Activated naive CD8-positive, alpha-beta T cell treated with anti-CD3 and anti-CD28 coated beads for 36 hours (primary cell): ENCODE data around the gene MTUS2. TPM values are rescaled to one million over a fixed set of nuclear protein-coding genes. Genes with fewer than 3 reads are reported as not detected.

Experiments
- DNase-seq: peaks from one replicate; pipeline ENCODE4 v3.0.0; 2021
- H3K27ac Mint-ChIP-seq: one replicate; pipeline ENCODE4 v1.8.0; 2022; ENCODE audit warnings: mild to moderate bottlenecking, moderate library complexity, mixed read lengths
- H3K27me3 Mint-ChIP-seq: one replicate; pipeline ENCODE4 v1.8.0; 2022; ENCODE audit warnings: mild to moderate bottlenecking, mixed read lengths
- H3K36me3 Mint-ChIP-seq: one replicate; pipeline ENCODE4 v1.8.0; 2021; ENCODE audit warnings: mild to moderate bottlenecking, mixed read lengths
- H3K4me1 Mint-ChIP-seq: one replicate; pipeline ENCODE4 v1.8.0; 2021; ENCODE audit warnings: mixed read lengths
- H3K4me3 Mint-ChIP-seq: one replicate; pipeline ENCODE4 v1.8.0; 2022; ENCODE audit warnings: mild to moderate bottlenecking, moderate library complexity, mixed read lengths
- H3K9me3 Mint-ChIP-seq: one replicate; pipeline ENCODE4 v1.8.0; 2022; ENCODE audit warnings: mixed read lengths
- total RNA-seq, 2 experiments: library from RNA; stranded (reverse); gene quantifications; one replicate each; pipeline ENCODE4 v1.2.3, GENCODE V29; 2021

MTUS2 gene
- total RNA-seq, 2 experiments from 2014 or later: not detected

DNA sequence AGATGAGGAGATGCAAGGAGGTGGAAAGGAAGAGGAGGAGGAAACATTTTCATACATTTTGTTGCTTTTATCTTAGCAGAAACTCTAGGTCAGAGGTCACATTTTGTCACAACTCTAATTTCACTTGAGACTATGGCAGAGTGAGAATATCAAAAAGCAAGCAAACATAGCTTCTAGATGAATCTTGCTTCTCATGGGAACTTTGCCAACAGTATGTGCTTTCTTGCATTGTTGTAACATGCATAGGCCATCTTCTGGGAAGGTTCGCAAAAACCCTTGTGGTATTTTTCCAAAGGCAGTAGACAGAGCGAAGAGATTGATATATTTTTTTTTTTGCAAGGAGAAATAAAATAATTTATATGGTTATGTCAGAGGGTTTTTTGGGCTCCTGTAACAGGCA, 291.3 kb downstream of the MTUS2 start:
- Mint-ChIP-seq H3K9me3 (no peaks in the 10 kb centered on the region), H3K4me3 (no peak overlapping the region), H3K36me3 (no peaks in the 10 kb centered on the region), H3K27ac (no peak overlapping the region), H3K27me3 (peaks cover 3% of the 10 kb centered on the region), H3K4me1 (no peaks in the 10 kb centered on the region)
- no peak for DNase-seq

- H3K36me3 Mint-ChIP-seq: no peaks in the 10 kb centered on the region
- no peaks in the 10 kb centered on the region for H3K9me3 Mint-ChIP-seq
Observed at GRCh38 chr13:29115842-29116241, 295.7 kb downstream of the MTUS2 start.

GRCh38 chr13:29117663-29118062, 297.5 kb downstream of the MTUS2 start:
- no peak for DNase-seq
- H3K4me3 Mint-ChIP-seq: no peak overlapping the region

More at GRCh38 chr13:29115842-29116241, 295.7 kb downstream of the MTUS2 start:
- DNase-seq: no peak
- Mint-ChIP-seq H3K4me3 (no peak overlapping the region), H3K4me1 (no peaks in the 10 kb centered on the region), H3K27me3 (peaks cover 5% of the 10 kb centered on the region), H3K27ac (no peak overlapping the region)

DNA sequence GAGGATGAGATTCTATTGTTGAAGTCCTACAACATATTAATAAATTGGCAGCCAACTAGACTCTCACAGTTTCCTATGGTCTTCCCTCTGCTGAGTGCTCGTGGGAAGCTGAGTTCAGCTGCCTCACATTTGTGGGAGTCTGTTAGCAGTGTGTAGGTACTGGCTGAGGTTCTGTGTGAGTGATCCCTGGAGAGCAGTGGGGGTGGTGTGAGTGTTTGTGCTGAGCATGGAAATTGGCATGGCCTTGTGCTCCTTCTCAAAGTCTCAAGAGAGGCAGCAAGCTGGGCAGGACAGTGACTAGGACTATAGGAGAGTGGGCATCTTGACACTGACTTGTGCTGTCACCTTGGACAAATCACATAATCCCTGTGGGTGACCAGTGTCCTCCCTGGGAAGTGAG, 298.3 kb downstream of the MTUS2 start:
- Mint-ChIP-seq H3K9me3 (no peaks in the 10 kb centered on the region), H3K27ac (no peak overlapping the region), H3K4me3 (no peak overlapping the region), H3K4me1 (no peaks in the 10 kb centered on the region), H3K36me3 (no peaks in the 10 kb centered on the region), H3K27me3 (peaks cover 5% of the 10 kb centered on the region)
- DNase-seq: no peak

More at GRCh38 chr13:29117663-29118062, 297.5 kb downstream of the MTUS2 start:
- H3K4me1 Mint-ChIP-seq: no peaks in the 10 kb centered on the region
- H3K27ac Mint-ChIP-seq: no peak overlapping the region
- no peaks in the 10 kb centered on the region for H3K36me3 Mint-ChIP-seq
- no peaks in the 10 kb centered on the region for H3K9me3 Mint-ChIP-seq
- peaks cover 5% of the 10 kb centered on the region for H3K27me3 Mint-ChIP-seq

GRCh38 chr13:29125191-29125933, 305.2 kb downstream of the MTUS2 start:
- no peak for DNase-seq
- Mint-ChIP-seq H3K9me3 (no peaks in the 10 kb centered on the region), H3K4me1 (no peaks in the 10 kb centered on the region), H3K36me3 (no peaks in the 10 kb centered on the region), H3K4me3 (no peak overlapping the region), H3K27me3 (no peaks in the 10 kb centered on the region), H3K27ac (no peak overlapping the region)

DNA sequence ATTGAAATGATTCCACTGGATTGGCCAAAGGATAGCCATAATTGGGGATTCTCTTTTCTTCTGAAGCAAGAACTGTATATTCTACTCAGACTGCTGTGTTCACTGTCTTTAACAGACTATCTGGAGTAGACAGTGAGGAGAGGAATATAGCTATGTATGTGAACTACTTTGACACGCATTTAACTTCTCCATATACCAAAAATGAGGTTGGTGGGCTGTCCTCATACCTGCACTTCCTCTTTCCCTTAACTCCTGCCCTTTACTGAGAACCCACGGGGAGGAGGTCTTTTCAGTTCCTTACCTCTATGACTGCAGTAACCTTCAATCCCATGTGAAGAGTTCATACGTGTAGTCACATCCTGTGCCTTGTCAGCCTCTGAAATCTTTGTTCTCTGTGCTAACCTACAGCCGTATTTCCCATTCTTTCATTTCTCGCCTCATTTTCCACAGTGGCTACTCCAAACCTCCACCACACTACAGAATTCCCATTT, 305.8 kb downstream of the MTUS2 start:
- Mint-ChIP-seq H3K4me3 (no peak overlapping the region), H3K4me1 (no peaks in the 10 kb centered on the region), H3K9me3 (no peaks in the 10 kb centered on the region), H3K36me3 (no peaks in the 10 kb centered on the region), H3K27ac (no peak overlapping the region), H3K27me3 (no peaks in the 10 kb centered on the region)
- DNase-seq: no peak

- Mint-ChIP-seq H3K4me3 (no peak overlapping the region), H3K9me3 (no peaks in the 10 kb centered on the region), H3K36me3 (no peaks in the 10 kb centered on the region), H3K27ac (no peak overlapping the region), H3K4me1 (no peaks in the 10 kb centered on the region), H3K27me3 (no peaks in the 10 kb centered on the region)
- DNase-seq: no peak
Observed at GRCh38 chr13:29129616-29130015, 309.5 kb downstream of the MTUS2 start.

DNA sequence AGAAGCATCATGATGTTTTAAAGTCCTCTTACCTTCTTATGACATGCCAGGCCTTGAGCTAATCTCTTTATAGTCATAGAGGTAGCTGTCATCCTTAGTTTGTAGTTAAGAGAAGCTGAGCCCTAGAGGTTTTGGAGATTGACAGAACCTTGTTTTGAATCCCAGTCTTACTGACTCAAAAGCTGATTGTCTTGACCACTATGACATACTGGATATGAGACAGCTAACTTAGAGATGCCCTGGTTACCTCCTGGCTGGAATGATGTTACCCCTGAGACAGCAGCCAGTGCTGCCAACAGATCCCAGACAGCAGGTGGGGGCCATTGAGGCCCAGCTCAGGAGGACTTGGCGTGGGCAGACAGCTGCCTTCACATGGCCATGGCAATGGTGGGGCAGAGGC, 311.0 kb downstream of the MTUS2 start:
- Mint-ChIP-seq H3K27me3 (no peaks in the 10 kb centered on the region), H3K4me3 (no peak overlapping the region), H3K36me3 (no peaks in the 10 kb centered on the region), H3K27ac (no peak overlapping the region), H3K9me3 (no peaks in the 10 kb centered on the region), H3K4me1 (no peaks in the 10 kb centered on the region)
- DNase-seq: no peak

DNA sequence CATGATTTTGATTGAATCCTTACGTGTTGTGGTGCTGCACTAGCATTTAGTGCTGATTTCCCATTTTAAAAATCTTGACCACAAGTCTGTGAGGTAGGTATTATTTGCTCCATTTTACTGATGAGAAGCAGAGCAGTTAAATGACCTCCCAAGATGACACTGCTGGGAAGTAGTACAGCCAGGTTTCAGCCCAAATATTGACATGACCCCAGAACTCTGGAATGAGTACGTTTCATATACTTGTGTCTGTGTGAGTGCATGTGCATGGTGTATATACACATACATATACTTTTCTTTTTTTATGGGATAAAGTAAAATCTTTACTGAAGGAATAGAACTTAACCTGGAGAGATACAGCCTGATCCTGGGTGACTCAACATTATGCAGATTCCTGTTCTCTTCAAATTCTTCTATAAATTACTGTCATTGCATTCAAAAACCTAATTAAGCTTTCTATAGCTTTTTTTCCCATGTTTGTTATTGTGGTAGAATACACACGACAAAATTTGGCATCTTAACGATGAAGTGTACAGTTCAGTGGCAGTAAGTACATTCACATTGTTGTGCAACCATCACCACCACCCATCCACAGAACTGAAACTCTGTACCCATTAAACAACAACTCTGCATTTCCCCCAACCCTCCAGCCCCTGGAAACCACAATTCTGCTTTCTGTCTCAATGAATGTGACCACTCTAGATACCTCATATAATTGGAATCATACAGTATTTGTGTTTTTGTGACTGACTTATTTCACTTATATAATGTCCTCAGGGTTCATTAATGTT, 311.9 kb downstream of the MTUS2 start:
- no peaks in the 10 kb centered on the region for H3K36me3 Mint-ChIP-seq
- H3K9me3 Mint-ChIP-seq: peaks cover under 1% of the 10 kb centered on the region
- no peaks in the 10 kb centered on the region for H3K4me1 Mint-ChIP-seq
- no peak overlapping the region for H3K27ac Mint-ChIP-seq
- no peak for DNase-seq
- no peak overlapping the region for H3K4me3 Mint-ChIP-seq
- no peaks in the 10 kb centered on the region for H3K27me3 Mint-ChIP-seq

- Mint-ChIP-seq H3K9me3 (peaks cover 8% of the 10 kb centered on the region), H3K4me3 (no peak overlapping the region), H3K27ac (no peak overlapping the region), H3K4me1 (no peaks in the 10 kb centered on the region), H3K36me3 (no peaks in the 10 kb centered on the region), H3K27me3 (no peaks in the 10 kb centered on the region)
- DNase-seq: no peak
Observed at GRCh38 chr13:29136341-29136740, 316.2 kb downstream of the MTUS2 start.

- Mint-ChIP-seq H3K4me1 (no peaks in the 10 kb centered on the region), H3K27me3 (no peaks in the 10 kb centered on the region), H3K9me3 (peaks cover 8% of the 10 kb centered on the region), H3K4me3 (no peak overlapping the region), H3K36me3 (no peaks in the 10 kb centered on the region), H3K27ac (no peak overlapping the region)
- no peak for DNase-seq
Observed at GRCh38 chr13:29137016-29137415, 316.9 kb downstream of the MTUS2 start.

GRCh38 chr13:29137995-29138394, 317.9 kb downstream of the MTUS2 start:
- Mint-ChIP-seq H3K27ac (no peak overlapping the region), H3K4me1 (no peaks in the 10 kb centered on the region), H3K4me3 (no peak overlapping the region), H3K27me3 (no peaks in the 10 kb centered on the region), H3K9me3 (peaks cover 8% of the 10 kb centered on the region), H3K36me3 (no peaks in the 10 kb centered on the region)
- no peak for DNase-seq

GRCh38 chr13:29140277-29140676, 320.1 kb downstream of the MTUS2 start:
- Mint-ChIP-seq H3K4me1 (no peaks in the 10 kb centered on the region), H3K36me3 (no peaks in the 10 kb centered on the region), H3K27ac (no peak overlapping the region), H3K9me3 (peaks cover 8% of the 10 kb centered on the region), H3K4me3 (no peak overlapping the region), H3K27me3 (no peaks in the 10 kb centered on the region)
- DNase-seq: no peak

DNA sequence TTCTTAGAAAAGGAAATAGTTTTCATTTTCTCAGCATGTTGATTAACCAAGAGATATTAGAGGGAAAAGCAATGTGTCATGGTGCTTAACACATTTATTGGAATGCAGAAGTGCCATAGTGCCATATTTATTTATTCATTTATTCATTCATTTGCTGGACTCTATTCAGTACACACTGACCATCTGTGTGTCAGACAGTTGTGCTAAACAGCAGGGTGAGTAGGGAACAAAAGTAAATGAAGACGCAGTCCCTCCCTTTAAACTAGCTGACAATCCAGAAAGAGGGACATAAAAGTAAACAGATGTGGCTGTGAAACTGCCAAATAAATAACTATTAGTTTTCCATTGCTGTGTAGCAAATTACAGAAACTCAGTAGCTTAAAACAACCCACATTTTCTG, 323.7 kb downstream of the MTUS2 start:
- no peaks in the 10 kb centered on the region for H3K4me1 Mint-ChIP-seq
- no peaks in the 10 kb centered on the region for H3K27me3 Mint-ChIP-seq
- H3K27ac Mint-ChIP-seq: no peak overlapping the region
- H3K4me3 Mint-ChIP-seq: no peak overlapping the region
- no peaks in the 10 kb centered on the region for H3K36me3 Mint-ChIP-seq
- peaks cover 2% of the 10 kb centered on the region for H3K9me3 Mint-ChIP-seq
- DNase-seq: no peak

DNA sequence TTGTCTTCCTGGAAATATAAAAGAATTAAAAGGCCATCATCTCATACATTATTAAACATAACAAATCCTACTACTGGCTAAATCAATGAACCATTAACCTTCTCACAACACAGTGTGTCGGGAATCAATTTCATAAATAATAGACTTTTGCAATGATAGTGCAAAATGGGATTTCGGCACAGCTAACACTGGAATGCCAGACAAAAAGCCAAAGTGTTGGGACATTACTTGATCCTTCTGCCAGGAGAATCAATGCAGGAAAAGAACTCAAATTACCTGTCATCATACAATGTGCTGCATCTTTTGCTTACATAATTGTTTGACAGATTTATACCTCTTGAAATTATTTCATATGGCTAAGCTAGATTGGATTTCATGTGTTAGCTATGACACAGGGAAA, 334.3 kb downstream of the MTUS2 start:
- H3K4me1 Mint-ChIP-seq: no peaks in the 10 kb centered on the region
- peaks cover 8% of the 10 kb centered on the region for H3K9me3 Mint-ChIP-seq
- H3K4me3 Mint-ChIP-seq: no peak overlapping the region
- H3K27ac Mint-ChIP-seq: no peak overlapping the region
- no peak for DNase-seq
- peaks cover 7% of the 10 kb centered on the region for H3K27me3 Mint-ChIP-seq
- H3K36me3 Mint-ChIP-seq: no peaks in the 10 kb centered on the region
